Panc1 (cell line): ENCODE data around the gene ITPR2. TPM values are rescaled to one million over a fixed set of nuclear protein-coding genes. Genes with fewer than 3 reads are reported as not detected.

Experiments used
- ATAC-seq: fragments of 200-7000 bp; cut with Tn5 transposase; 2 replicates; pipeline ENCODE4 v1.9.1; 2020; ENCODE audit warnings: mild to moderate bottlenecking, moderate library complexity
- BruUV-seq: library from RNA; stranded (reverse); fragments of 400-500 nt; replicated peaks from 2 replicates; lab custom pipeline; 2021; lab: Mats Ljungman, UMichigan
- CTCF ChIA-PET: fragments of 300-600 bp; sonication (Branson Sonifier 250); formaldehyde crosslinking; loops from one replicate; lab custom pipeline; 2022; ENCODE audit warnings: antibody characterized with exemption; lab: Charles Lee
- POLR2A ChIA-PET: fragments of 300-600 bp; sonication (Branson Sonifier 250); formaldehyde crosslinking; loops from one replicate; lab custom pipeline; 2022; ENCODE audit warnings: antibody characterized with exemption; lab: Charles Lee
- DNase-seq: peaks from one replicate; pipeline ENCODE4 v3.0.0-alpha.2; 2010; ENCODE audit warnings: low read depth, low spot score
- H3K27ac ChIP-seq: 2 replicates; pipeline ENCODE4 v1.5.1; 2011; ENCODE audit warnings: mild to moderate bottlenecking, low read length, inconsistent platforms
- H3K27me3 ChIP-seq: fragments of 200-500 bp; sonication (Bioruptor generic); 2 replicates; pipeline ENCODE4 v1.6.0; 2014; ENCODE audit warnings: low read length, inconsistent platforms; ENCODE audit not compliant: control insufficient read depth, insufficient read depth
- H3K36me3 ChIP-seq: fragments of 200-500 bp; sonication (Bioruptor generic); 2 replicates; pipeline ENCODE4 v1.5.1; 2014; ENCODE audit warnings: inconsistent platforms, mild to moderate bottlenecking, low read length, moderate library complexity; ENCODE audit not compliant: control insufficient read depth, insufficient read depth
- H3K4me1 ChIP-seq: 2 replicates; pipeline ENCODE4 v1.5.1; 2011; ENCODE audit warnings: inconsistent platforms, mild to moderate bottlenecking, low read length, moderate library complexity; ENCODE audit not compliant: control insufficient read depth, insufficient read depth
- H3K4me3 ChIP-seq, 2 experiments: 2 replicates each; pipeline ENCODE4 v1.5.1; 2011 to 2012; ENCODE audit warnings: low read depth in 2 of 2, low read length in 2 of 2, mild to moderate bottlenecking in 2 of 2, inconsistent platforms in 1 of 2, moderate library complexity in 1 of 2
- H3K9me3 ChIP-seq: fragments of 200-500 bp; sonication (Bioruptor generic); 2 replicates; pipeline ENCODE4 v1.5.1; 2014; ENCODE audit warnings: low read depth, mild to moderate bottlenecking, inconsistent platforms, low read length, moderate library complexity; ENCODE audit not compliant: control insufficient read depth, insufficient read depth
- POLR2AphosphoS5 ChIP-seq: IDR thresholded peaks from 2 replicates; pipeline ENCODE4 v1.6.1; 2012; ENCODE audit warnings: mild to moderate bottlenecking, low read depth, low read length, moderate library complexity
- SIN3A ChIP-seq: IDR thresholded peaks from 2 replicates; pipeline ENCODE4 v1.6.1; 2012; ENCODE audit warnings: low read depth, mild to moderate bottlenecking, low read length, moderate library complexity, borderline replicate concordance; ENCODE audit not compliant: insufficient read depth
- TCF7L2 ChIP-seq: IDR thresholded peaks from 2 replicates; pipeline ENCODE4 v1.6.1; 2011; ENCODE audit warnings: mild to moderate bottlenecking, low read depth, low read length, inconsistent platforms
- in situ Hi-C: cut with HindIII; loops from 2 replicates; pipeline ENCODE4 v1.10.0; 2016; ENCODE audit warnings: low sequenced_read_pairs, low pct_unique_long_range_greater_than_20kb
- intact Hi-C: fragments of 100-400 bp; cut with micrococcal nuclease; formaldehyde crosslinking; loops from one replicate; pipeline ENCODE4 v1.10.0; 2022; ENCODE audit not compliant: unreplicated experiment
- total RNA-seq: library from RNA; stranded (reverse); gene quantifications from one replicate; pipeline ENCODE4 v1.2.1, GENCODE V29; 2021; ENCODE audit not compliant: unreplicated experiment
- TF ChIP-seq, protein P1 (sequence below): fragments of 450-650 bp; IDR thresholded peaks from 2 replicates; pipeline ENCODE4 v1.5.1; 2017; ENCODE audit warnings: mild to moderate bottlenecking
- TF ChIP-seq, protein P2 (sequence below), 2 experiments: IDR thresholded peaks; 2 replicates each; pipeline ENCODE4 v1.6.1; 2011 to 2012; ENCODE audit warnings: low read depth in 2 of 2, control low read depth in 1 of 2, low read length in 1 of 2, mild to moderate bottlenecking in 1 of 2, moderate library complexity in 1 of 2; ENCODE audit not compliant: insufficient read depth in 1 of 2

ITPR2 gene
- total RNA-seq, 1 experiment from 2014 or later: 41.8 TPM

DNA sequence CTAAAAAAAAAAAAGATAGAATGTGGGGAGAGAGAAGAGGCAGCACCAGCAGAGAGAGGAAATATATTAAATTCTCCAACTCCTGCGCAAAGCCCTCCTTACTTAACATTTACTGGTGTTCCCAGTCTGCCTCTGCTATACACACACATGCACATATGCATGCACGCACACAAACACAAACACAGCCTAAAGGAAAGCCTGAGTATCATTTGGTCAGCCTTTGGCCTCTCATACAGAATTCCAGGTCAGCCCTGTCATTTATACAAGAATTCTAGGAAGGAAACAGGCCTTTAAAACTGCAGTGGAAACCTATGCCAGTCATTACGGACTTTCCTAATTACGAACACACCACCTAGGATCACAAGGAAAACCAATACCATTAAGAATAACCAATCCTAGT is 269.4 kb downstream of the ITPR2 start:
- Histone ChIP-seq H3K27ac (no peak overlapping the region), H3K9me3 (no peaks in the 10 kb centered on the region), H3K4me3 (no peak overlapping the region), H3K4me1 (no peaks in the 10 kb centered on the region), H3K36me3 (no peaks in the 10 kb centered on the region), H3K27me3 (no peaks in the 10 kb centered on the region)
- ChIA-PET POLR2A (no interaction called here), CTCF (interaction anchor here (0.7 kb wide), 1 partner anchor 10 kb away, joined by 4 read pairs; no protein-coding TSS in a partner anchor)
- no peak for DNase-seq
- no TSS peak for BruUV-seq
- in situ Hi-C loops (no loop called here), intact Hi-C loops (no loop called here)
- no peak for TF ChIP-seq POLR2AphosphoS5
- ATAC-seq: no peak

DNA sequence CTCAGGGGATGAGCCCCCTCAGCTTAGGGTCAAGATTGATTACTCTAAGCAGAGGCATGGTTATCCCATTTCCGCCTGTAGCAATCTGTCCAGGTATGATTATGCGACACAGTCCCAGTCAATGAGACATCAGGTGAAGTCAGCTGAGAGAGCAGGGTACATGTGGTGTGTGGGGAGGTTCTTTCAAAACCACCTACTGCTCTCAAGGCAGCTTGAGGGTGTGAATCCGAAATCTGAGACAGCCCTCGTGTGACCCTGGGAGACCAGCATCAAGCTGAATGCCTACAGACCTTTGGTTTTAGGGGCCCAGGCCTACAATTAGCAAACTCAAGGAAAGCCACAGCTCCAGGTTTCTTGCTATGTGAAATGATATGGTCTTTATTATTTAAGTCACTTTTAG is 275.7 kb downstream of the ITPR2 start:
- POLR2A ChIA-PET: no interaction called here
- ATAC-seq: no peak

DNA sequence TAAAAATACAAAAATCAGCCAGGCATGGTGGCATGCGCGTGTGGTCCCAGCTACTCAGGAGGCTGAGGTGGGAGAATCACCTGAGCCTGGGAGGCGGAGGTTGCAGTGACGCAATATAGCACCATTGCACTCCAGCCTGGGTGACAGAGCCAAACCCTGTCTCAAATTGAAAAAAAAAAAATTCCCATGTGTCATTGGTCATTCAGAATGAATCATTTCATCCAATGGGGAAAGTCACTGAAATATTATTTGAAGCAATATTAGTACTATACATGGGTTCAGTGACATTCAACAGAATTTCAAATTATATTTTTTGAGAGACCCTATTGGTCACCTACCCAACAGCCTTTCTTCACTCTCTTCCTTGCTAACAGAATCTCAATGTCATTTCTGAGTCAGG is 276.1 kb downstream of the ITPR2 start:
- ChIA-PET CTCF (no interaction called here), POLR2A (no interaction called here)

More for the DNA sequence above, 275.7 kb downstream of the ITPR2 start:
- H3K27me3 ChIP-seq: no peaks in the 10 kb centered on the region
- DNase-seq: no peak
- no peaks in the 10 kb centered on the region for H3K36me3 ChIP-seq
- no peak overlapping the region for H3K4me3 ChIP-seq
- H3K27ac ChIP-seq: no peak overlapping the region
- CTCF ChIA-PET: no interaction called here
- H3K9me3 ChIP-seq: no peaks in the 10 kb centered on the region
- intact Hi-C loops (no loop called here), in situ Hi-C loops (no loop called here)
- no TSS peak for BruUV-seq
- TF ChIP-seq, protein P1, sequence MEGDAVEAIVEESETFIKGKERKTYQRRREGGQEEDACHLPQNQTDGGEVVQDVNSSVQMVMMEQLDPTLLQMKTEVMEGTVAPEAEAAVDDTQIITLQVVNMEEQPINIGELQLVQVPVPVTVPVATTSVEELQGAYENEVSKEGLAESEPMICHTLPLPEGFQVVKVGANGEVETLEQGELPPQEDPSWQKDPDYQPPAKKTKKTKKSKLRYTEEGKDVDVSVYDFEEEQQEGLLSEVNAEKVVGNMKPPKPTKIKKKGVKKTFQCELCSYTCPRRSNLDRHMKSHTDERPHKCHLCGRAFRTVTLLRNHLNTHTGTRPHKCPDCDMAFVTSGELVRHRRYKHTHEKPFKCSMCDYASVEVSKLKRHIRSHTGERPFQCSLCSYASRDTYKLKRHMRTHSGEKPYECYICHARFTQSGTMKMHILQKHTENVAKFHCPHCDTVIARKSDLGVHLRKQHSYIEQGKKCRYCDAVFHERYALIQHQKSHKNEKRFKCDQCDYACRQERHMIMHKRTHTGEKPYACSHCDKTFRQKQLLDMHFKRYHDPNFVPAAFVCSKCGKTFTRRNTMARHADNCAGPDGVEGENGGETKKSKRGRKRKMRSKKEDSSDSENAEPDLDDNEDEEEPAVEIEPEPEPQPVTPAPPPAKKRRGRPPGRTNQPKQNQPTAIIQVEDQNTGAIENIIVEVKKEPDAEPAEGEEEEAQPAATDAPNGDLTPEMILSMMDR: no peak
- TF ChIP-seq TCF7L2 (no peak), POLR2AphosphoS5 (no peak), SIN3A (no peak)
- TF ChIP-seq, protein P2, sequence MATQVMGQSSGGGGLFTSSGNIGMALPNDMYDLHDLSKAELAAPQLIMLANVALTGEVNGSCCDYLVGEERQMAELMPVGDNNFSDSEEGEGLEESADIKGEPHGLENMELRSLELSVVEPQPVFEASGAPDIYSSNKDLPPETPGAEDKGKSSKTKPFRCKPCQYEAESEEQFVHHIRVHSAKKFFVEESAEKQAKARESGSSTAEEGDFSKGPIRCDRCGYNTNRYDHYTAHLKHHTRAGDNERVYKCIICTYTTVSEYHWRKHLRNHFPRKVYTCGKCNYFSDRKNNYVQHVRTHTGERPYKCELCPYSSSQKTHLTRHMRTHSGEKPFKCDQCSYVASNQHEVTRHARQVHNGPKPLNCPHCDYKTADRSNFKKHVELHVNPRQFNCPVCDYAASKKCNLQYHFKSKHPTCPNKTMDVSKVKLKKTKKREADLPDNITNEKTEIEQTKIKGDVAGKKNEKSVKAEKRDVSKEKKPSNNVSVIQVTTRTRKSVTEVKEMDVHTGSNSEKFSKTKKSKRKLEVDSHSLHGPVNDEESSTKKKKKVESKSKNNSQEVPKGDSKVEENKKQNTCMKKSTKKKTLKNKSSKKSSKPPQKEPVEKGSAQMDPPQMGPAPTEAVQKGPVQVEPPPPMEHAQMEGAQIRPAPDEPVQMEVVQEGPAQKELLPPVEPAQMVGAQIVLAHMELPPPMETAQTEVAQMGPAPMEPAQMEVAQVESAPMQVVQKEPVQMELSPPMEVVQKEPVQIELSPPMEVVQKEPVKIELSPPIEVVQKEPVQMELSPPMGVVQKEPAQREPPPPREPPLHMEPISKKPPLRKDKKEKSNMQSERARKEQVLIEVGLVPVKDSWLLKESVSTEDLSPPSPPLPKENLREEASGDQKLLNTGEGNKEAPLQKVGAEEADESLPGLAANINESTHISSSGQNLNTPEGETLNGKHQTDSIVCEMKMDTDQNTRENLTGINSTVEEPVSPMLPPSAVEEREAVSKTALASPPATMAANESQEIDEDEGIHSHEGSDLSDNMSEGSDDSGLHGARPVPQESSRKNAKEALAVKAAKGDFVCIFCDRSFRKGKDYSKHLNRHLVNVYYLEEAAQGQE (IDR thresholded peaks at IDR 0.05; ENCODE audit: insufficient read depth in 1 of 2, low read depth in 2 of 2, low read length in 1 of 2): no peak
- no peaks in the 10 kb centered on the region for H3K4me1 ChIP-seq

More for the DNA sequence above, 276.1 kb downstream of the ITPR2 start:
- no peak overlapping the region for H3K4me3 ChIP-seq
- H3K36me3 ChIP-seq: no peaks in the 10 kb centered on the region
- no peaks in the 10 kb centered on the region for H3K27me3 ChIP-seq
- no peak overlapping the region for H3K27ac ChIP-seq
- intact Hi-C loops (no loop called here), in situ Hi-C loops (no loop called here)
- no peaks in the 10 kb centered on the region for H3K4me1 ChIP-seq
- no peak for DNase-seq
- no peak for ATAC-seq
- H3K9me3 ChIP-seq: no peaks in the 10 kb centered on the region
- no TSS peak for BruUV-seq
- TF ChIP-seq SIN3A: no peak
- no peak for TF ChIP-seq TCF7L2
- TF ChIP-seq, protein P2 (IDR thresholded peaks at IDR 0.05; ENCODE audit: insufficient read depth in 1 of 2, low read depth in 2 of 2, low read length in 1 of 2): no peak
- TF ChIP-seq POLR2AphosphoS5: no peak
- TF ChIP-seq, protein P1: no peak
